OCI-LY1 (cell line): ENCODE results near the gene ACY1.

ENCODE experiments used
- H2AFZ ChIP-seq: fragments of 200-600 bp; sonication (generic), shearing (Covaris generic); 2 replicates; pipeline ENCODE4 v1.6.0; 2014; ENCODE audit warnings: antibody characterized with exemption, mild to moderate bottlenecking, low read length
- H3F3A ChIP-seq: fragments of 200-600 bp; sonication (generic), shearing (Covaris generic); 2 replicates; pipeline ENCODE4 v1.6.0; 2014; ENCODE audit warnings: mild to moderate bottlenecking, antibody characterized with exemption, low read length, moderate library complexity; ENCODE audit not compliant: insufficient read depth
- H3K27ac ChIP-seq: fragments of 200-600 bp; sonication (generic); 2 replicates; pipeline ENCODE4 v1.5.1; 2014; ENCODE audit warnings: low read length, mixed run types, mild to moderate bottlenecking, low read depth; ENCODE audit not compliant: poor library complexity, severe bottlenecking
- H3K27me3 ChIP-seq: fragments of 200-600 bp; sonication (generic); 2 replicates; pipeline ENCODE4 v1.6.0; 2014; ENCODE audit warnings: antibody characterized with exemption, mild to moderate bottlenecking, low read length, moderate library complexity; ENCODE audit not compliant: insufficient read depth
- H3K36me3 ChIP-seq: fragments of 200-600 bp; sonication (generic); 2 replicates; pipeline ENCODE4 v1.6.1; 2014; ENCODE audit warnings: mild to moderate bottlenecking, antibody characterized with exemption, low read length, moderate library complexity, mixed read lengths; ENCODE audit not compliant: insufficient read depth
- H3K4me1 ChIP-seq: fragments of 200-600 bp; sonication (generic); 2 replicates; pipeline ENCODE4 v1.5.1; 2014; ENCODE audit warnings: mild to moderate bottlenecking, low read length, moderate library complexity; ENCODE audit not compliant: insufficient read depth, severe bottlenecking
- H3K4me2 ChIP-seq: fragments of 200-600 bp; sonication (generic), shearing (Covaris generic); 2 replicates; pipeline ENCODE4 v1.6.1; 2014; ENCODE audit warnings: low read length
- H3K4me3 ChIP-seq: fragments of 200-600 bp; sonication (generic); 2 replicates; pipeline ENCODE4 v1.5.1; 2014; ENCODE audit warnings: low read length, low read depth, mild to moderate bottlenecking, mixed read lengths; ENCODE audit not compliant: poor library complexity, severe bottlenecking
- H3K79me2 ChIP-seq: fragments of 200-600 bp; shearing (Covaris generic); 2 replicates; pipeline ENCODE4 v1.6.1; 2016; ENCODE audit warnings: mixed run types, low read length, mixed read lengths; ENCODE audit not compliant: insufficient read depth
- H3K9ac ChIP-seq: fragments of 200-600 bp; sonication (generic), shearing (Covaris generic); 2 replicates; pipeline ENCODE4 v1.6.1; 2014; ENCODE audit warnings: mild to moderate bottlenecking, low read length, mixed read lengths
- H3K9me2 ChIP-seq: fragments of 200-600 bp; sonication (generic), shearing (Covaris generic); 2 replicates; pipeline ENCODE4 v1.6.1; 2014; ENCODE audit warnings: low read depth, mild to moderate bottlenecking, low read length, mixed read lengths
- H3K9me3 ChIP-seq: fragments of 200-600 bp; shearing (Covaris generic); 2 replicates; pipeline ENCODE4 v1.6.1; 2014; ENCODE audit warnings: low read length, mixed read lengths
- H4K20me1 ChIP-seq: fragments of 200-600 bp; sonication (generic), shearing (Covaris generic); 2 replicates; pipeline ENCODE4 v1.6.0; 2016; ENCODE audit warnings: mild to moderate bottlenecking, low read length; ENCODE audit not compliant: insufficient read depth
- EZH2 ChIP-seq: fragments of 200-600 bp; sonication (generic), shearing (Covaris generic); IDR thresholded peaks from 2 replicates; pipeline ENCODE4 v1.8.0; 2017; ENCODE audit warnings: borderline replicate concordance, mixed run types, mild to moderate bottlenecking, antibody characterized with exemption, low read length, moderate library complexity, mixed read lengths
- TF ChIP-seq, protein P1 (sequence below): fragments of 200-600 bp; sonication (generic), shearing (Covaris generic); IDR thresholded peaks from 2 replicates; pipeline ENCODE4 v1.5.1; 2017; ENCODE audit warnings: mild to moderate bottlenecking, antibody characterized with exemption, low read length, moderate library complexity, mixed read lengths

Gene ACY1

DNA sequence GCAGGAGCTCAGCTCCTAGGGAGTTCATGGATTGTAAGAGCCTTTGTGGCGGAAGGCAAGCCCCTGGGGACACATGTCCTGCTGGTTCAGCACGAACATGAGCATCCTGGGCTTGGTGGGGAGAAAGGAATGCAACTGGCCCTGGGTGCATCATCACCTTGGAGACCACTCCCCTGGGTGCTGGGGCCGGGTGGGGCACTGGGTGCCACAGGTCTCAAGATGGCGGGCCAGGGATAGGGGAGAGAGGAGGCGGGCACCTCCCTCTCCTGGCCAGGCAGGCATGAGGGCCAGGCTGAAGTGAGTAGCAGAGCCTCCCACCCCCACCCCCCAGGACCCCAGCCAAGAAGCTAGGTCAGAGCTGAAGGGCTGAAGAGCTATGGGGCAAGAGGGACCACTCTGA, 16.8 kb upstream of the ACY1 start:
- Histone ChIP-seq H3K9me2 (no peaks in the 10 kb centered on the region), H2AFZ (no peak overlapping the region), H3K79me2 (no peaks in the 10 kb centered on the region), H3K9me3 (no peaks in the 10 kb centered on the region), H3K4me2 (peak overlapping the region; percentile 67; the same call in 1 of the 2 replicates), H3F3A (no peaks in the 10 kb centered on the region), H3K27me3 (no peaks in the 10 kb centered on the region), H3K4me3 (peak overlapping the region; percentile 45), H3K27ac (no peak overlapping the region), H3K9ac (no peak overlapping the region), H3K36me3 (peaks cover 24% of the 10 kb centered on the region), H3K4me1 (peaks cover 11% of the 10 kb centered on the region), H4K20me1 (no peaks in the 10 kb centered on the region)
- no peak for TF ChIP-seq EZH2
- TF ChIP-seq, protein P1, sequence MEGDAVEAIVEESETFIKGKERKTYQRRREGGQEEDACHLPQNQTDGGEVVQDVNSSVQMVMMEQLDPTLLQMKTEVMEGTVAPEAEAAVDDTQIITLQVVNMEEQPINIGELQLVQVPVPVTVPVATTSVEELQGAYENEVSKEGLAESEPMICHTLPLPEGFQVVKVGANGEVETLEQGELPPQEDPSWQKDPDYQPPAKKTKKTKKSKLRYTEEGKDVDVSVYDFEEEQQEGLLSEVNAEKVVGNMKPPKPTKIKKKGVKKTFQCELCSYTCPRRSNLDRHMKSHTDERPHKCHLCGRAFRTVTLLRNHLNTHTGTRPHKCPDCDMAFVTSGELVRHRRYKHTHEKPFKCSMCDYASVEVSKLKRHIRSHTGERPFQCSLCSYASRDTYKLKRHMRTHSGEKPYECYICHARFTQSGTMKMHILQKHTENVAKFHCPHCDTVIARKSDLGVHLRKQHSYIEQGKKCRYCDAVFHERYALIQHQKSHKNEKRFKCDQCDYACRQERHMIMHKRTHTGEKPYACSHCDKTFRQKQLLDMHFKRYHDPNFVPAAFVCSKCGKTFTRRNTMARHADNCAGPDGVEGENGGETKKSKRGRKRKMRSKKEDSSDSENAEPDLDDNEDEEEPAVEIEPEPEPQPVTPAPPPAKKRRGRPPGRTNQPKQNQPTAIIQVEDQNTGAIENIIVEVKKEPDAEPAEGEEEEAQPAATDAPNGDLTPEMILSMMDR, result no peak

DNA sequence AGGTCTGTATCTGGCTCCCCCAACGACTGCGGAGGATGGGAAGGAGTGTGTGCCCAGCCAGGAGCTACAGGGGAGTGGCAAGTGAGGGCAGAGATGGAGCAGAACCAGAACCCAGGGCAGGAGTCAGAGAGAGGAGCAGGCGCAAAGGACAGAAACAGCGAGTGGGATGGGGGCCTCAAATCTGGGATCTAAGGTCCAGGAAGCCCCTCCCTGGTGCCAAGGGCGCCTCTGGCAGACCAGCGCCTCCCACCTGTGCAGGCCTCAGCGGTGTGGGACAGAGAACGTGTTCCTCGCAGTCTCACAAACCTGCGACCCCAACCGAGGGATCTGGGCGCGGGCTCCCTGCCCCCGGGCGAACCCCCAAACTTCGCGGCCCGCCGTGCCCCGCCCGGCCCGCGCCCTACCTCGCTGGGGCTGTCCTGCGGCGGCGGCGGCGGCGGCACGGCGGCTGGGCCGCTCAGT, 16.4 kb upstream of the ACY1 start:
- H3K79me2 ChIP-seq, result no peaks in the 10 kb centered on the region
- H3K36me3 ChIP-seq, result peaks cover 26% of the 10 kb centered on the region
- H4K20me1 ChIP-seq, result no peaks in the 10 kb centered on the region
- TF ChIP-seq, protein P1, result no peak
- no peak for TF ChIP-seq EZH2
- H3K9me2 ChIP-seq, result no peaks in the 10 kb centered on the region
- H3K4me3 ChIP-seq, result peak overlapping the region; percentile 45
- no peak overlapping the region for H2AFZ ChIP-seq
- H3K9me3 ChIP-seq, result no peaks in the 10 kb centered on the region
- H3K9ac ChIP-seq, result peak overlapping the region; percentile 45; the same call in 1 of the 2 replicates
- no peak overlapping the region for H3K27ac ChIP-seq
- no peaks in the 10 kb centered on the region for H3K27me3 ChIP-seq
- H3K4me2 ChIP-seq, result peak overlapping the region; percentile 67
- H3F3A ChIP-seq, result no peaks in the 10 kb centered on the region
- peaks cover 11% of the 10 kb centered on the region for H3K4me1 ChIP-seq

DNA sequence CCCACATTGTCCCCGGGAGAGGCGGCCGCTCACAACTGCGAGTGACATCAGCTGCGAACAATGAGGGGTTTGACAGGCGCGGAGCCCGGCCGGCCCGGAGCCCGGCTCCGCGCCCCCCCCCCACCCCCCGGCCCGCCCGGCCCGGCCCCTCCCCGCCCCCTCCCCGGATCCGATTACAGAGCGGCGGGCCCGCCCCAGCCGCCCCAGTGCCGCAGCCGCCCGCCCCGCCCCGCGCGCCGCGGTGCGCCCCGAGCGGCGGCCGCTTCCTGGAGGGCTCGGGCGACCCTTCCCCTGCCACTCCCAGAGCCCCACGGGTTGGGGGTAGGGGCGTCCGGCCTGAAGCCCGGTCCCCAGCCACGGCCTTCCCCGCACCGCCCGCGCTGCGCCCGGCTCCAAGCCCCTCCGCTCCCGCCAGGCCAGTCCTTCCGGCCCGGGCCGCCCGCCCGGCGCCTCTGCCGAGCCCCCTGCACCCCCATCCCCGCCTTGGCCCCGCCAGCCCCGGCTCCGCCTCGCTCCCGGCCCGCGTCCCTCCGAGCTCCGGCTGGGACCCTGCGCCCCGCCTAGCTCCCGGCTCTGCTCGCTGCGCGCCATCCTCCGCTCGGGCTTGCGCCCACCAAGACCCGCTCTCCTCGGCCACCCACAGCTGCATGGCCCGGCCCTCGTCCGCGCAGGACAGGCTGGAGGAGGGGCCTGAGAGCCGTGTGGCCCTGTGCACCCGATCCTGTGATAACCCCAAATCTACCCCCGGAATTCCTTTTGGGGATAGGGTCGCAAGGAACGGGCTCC, 15.8 kb upstream of the ACY1 start, which contains the start of gene PCBP4:
Gene PCBP4 (minus strand): TSS at position 71 of the 786 bp plus-strand sequence. CDS start 6,214 bp downstream, outside the sequence.
- Histone ChIP-seq H3K9me2 (no peaks in the 10 kb centered on the region), H3K9me3 (no peaks in the 10 kb centered on the region), H3K4me2 (peak within 1 kb of the TSS; percentile 78), H3K9ac (peak within 1 kb of the TSS; percentile 47; the same call in 1 of the 2 replicates), H3K36me3 (peaks cover 26% of the 10 kb centered on the region), H3K79me2 (no peaks in the 10 kb centered on the region), H3K4me3 (peak within 1 kb of the TSS; percentile 54), H3F3A (no peaks in the 10 kb centered on the region), H4K20me1 (no peaks in the 10 kb centered on the region), H3K27me3 (no peaks in the 10 kb centered on the region), H3K27ac (no peak within 1 kb of the TSS), H2AFZ (no peak within 1 kb of the TSS), H3K4me1 (peaks cover 11% of the 10 kb centered on the region)
- TF ChIP-seq, protein P1, result no peak
- TF ChIP-seq EZH2, result no peak
